ENCODE measurements around the gene LLCFC1. TPM values are rescaled to one million over a fixed set of nuclear protein-coding genes. Genes with fewer than 3 reads are reported as not detected.
"Not testable (repeated sequence)": the region's sequence is repeated elsewhere in the genome, so short reads cannot be mapped to it uniquely, and the experiment has no call there.

The LLCFC1 gene
- polyA plus RNA-seq, 12 donors: 0.21 to 0.70 (median 0.52) TPM; not detected in 5

- DNase-seq: no peak
Measured at GRCh38 chr7:142941541-142941940, 2.3 kb downstream of the LLCFC1 start.

GRCh38 chr7:142942746-142943145 lies 3.5 kb downstream of the LLCFC1 start:
- DNase-seq: no peak

- DNase-seq: no peak
Measured at GRCh38 chr7:142943706-142944268, 4.5 kb downstream of the LLCFC1 start.

- DNase-seq: no peak
Measured at GRCh38 chr7:142945001-142945400, 5.7 kb downstream of the LLCFC1 start.

GRCh38 chr7:142948603-142949002 lies 9.3 kb downstream of the LLCFC1 start:
- no peak for DNase-seq

- DNase-seq: no peak
Measured at GRCh38 chr7:142950235-142950634, 11.0 kb downstream of the LLCFC1 start.

GRCh38 chr7:142954680-142955268 lies 15.5 kb downstream of the LLCFC1 start:
- DNase-seq: no peak

GRCh38 chr7:142956951-142957623 lies 17.8 kb downstream of the LLCFC1 start:
- no peak for DNase-seq

GRCh38 chr7:142957723-142958122 lies 18.4 kb downstream of the LLCFC1 start:
- DNase-seq: no peak

- DNase-seq: no peak
Measured at GRCh38 chr7:142959202-142959601, 19.9 kb downstream of the LLCFC1 start.

- DNase-seq: no peak
Measured at GRCh38 chr7:142960955-142961512, 21.8 kb downstream of the LLCFC1 start.

- no peak for DNase-seq
Measured at GRCh38 chr7:142961595-142961972, 22.3 kb downstream of the LLCFC1 start.

GRCh38 chr7:142961973-142962926 lies 23.0 kb downstream of the LLCFC1 start, which contains the start of gene KEL:
KEL (minus strand) TSS chr7:142962363; CDS start chr7:142962206, 157 bp downstream.
- no peak for DNase-seq

- DNase-seq: no peak
Measured at GRCh38 chr7:142962991-142963390, 23.7 kb downstream of the LLCFC1 start.

GRCh38 chr7:142963993-142964392 lies 24.7 kb downstream of the LLCFC1 start:
- no peak for DNase-seq

- no peak for DNase-seq
Measured at GRCh38 chr7:142964502-142965246, 25.4 kb downstream of the LLCFC1 start.

GRCh38 chr7:142968229-142968628 lies 28.9 kb downstream of the LLCFC1 start:
- DNase-seq: no peak

- no peak for DNase-seq
Measured at GRCh38 chr7:142969183-142969582, 29.9 kb downstream of the LLCFC1 start.

GRCh38 chr7:142974626-142975025 lies 35.3 kb downstream of the LLCFC1 start:
- no peak for DNase-seq

- not testable (repeated sequence) for DNase-seq
Measured at GRCh38 chr7:142978402-142978801, 39.1 kb downstream of the LLCFC1 start.

- no peak for DNase-seq
Measured at GRCh38 chr7:142983825-142984224, 44.5 kb downstream of the LLCFC1 start.
